Measurements from ENCODE around the gene SORBS1.

Gene SORBS1

DNA sequence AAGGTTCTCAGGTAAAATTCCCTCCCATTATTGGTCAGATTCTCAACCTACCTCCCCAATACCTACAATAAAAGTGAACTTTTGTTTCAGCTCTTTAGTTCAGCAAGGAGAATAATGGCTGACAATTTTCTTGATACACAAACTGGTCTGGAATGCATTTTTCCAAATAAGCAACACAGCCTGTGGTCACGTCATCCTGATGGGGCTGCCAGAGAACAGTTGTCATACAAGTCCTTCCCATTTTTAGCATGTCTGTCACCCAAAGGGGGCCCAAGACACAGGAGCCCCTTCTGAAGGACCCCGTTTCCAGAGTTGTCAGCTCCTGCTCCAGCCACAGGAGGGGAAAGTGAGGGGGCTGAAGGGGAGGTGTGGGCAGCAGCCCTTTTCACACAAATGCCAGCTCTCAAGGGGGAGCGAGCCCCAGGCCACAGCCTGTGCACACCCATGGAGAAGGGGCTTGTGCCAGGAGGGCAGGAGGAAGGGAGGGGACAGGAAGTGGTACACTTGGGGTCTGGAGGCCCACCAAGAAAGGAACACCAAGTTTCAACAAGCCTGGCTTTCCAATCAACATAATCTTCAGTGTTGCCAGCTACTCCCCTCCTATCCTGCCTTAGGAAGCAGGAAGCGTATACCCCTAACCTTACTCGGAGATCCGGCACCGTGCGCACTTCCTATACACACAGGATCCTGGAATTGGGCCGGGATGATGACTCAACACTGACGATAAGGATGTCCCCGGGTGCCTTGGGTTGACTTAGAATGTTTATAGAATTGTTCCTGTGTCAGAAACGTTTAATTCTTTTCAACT lies 227.0 kb downstream of the SORBS1 start:
- no peak for DNase-seq

DNA sequence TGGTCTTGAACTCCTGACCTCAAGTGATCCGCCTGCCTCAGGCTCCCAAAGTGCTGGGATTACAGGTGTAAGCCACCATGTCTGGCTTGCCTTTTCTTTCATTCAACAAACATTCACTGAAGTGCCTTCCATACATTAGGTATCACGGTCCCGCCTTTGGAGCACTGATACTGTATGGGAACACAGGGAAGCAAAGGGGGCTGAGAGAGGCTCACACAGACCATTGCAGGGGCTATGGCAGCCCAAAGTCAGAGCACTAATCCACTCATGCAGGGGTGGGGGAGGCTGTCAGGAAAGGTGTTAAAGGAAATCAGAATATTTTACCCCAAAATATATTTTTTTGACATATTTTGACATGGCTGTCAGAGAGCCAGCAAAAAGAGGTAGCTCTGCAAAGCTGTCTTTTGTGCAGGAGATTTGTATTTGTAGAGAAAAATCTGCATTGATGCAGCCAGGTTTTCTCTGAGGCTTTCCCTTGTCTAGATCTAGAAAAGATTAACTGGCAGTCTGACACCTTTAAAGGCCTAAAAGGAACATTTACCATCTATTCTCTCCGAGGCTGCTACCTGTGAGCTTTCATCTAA lies 228.4 kb downstream of the SORBS1 start:
- DNase-seq, result no peak

DNA sequence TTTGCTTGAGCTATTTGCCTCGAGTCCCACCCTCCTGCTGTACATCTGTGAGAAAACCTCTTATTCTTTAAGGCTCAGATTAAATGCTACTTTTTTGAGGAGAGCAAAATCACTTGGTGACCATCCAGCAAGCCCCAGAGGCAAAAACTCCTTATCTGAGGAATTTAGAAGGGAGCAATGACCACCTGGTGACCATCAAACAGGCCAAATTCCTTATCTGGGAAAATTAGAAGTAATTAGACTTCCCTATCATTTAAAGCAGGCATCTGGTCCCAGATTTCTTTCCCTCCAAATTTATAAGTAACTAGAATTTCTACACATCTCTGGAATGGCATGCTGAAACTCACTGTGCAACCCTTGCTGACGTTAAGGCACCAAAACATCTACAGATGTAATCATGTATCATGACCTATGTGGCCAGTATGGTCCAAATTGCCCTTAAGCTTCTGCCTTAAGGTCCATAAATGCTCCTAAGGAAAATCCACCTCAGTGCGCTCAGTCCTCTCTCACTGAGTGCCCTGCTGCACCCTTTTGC lies 229.5 kb downstream of the SORBS1 start:
- DNase-seq, result no peak

DNA sequence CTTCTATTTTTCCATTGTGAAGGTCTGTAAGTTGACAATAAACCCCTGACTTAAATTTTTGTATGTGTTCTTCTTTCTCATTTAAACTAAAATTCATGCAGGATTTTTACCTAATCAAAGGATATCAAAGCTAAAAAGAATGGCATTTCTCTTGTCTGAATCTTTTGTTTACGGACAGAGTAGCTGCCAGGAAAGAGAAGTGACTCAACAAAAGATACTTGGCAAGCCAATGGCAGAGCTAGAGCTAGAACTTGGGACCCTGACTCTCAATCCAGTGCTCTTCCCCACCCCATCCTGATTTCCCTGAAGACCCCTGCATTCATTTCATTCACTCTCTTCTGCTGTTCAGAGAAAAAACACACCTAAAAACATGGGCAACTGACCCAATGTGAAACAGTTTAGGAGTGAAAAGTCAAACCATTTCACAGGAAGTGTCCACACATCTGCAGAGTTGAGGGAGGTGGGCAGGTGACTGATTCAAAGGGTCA lies 230.2 kb downstream of the SORBS1 start:
- DNase-seq, result no peak

DNA sequence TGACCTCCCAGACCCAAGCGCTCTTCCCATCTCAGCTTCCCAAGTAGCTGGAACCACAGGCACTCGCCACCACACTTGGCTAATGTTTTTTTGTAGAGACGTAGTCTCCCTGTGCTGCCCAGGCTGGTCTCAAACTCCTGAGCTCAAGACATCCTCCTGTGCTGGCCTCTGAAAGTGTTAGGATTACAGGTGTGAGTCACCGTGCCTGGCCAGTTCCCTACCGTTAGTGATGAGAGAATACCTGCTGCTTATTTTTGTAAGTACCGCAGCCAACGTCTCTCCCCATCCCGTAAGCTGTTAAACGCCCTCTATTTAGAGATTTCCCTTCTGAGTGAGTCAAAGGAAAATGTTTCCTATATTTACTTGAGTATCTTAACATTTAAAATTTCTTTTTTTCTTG lies 231.9 kb downstream of the SORBS1 start:
- no peak for DNase-seq

DNA sequence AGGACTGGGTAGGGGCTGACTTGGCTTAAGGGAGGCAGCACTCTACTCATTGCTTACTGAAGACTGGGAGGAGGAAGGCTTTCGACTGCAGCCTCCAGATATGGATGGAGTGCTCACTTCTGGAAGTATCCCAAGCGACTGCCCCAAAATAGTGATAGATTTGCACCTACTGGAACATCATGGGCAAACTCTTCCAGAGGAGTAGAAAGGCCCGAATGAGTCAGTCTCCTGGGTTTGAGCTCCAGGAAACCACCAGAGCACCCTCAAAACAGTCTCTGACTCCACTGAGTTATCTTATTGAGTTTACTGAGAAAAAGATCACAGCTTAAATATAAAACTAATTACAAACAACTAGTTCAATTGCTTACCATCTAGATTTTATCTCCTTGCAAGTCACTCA lies 233.2 kb downstream of the SORBS1 start:
- no peak for DNase-seq

DNA sequence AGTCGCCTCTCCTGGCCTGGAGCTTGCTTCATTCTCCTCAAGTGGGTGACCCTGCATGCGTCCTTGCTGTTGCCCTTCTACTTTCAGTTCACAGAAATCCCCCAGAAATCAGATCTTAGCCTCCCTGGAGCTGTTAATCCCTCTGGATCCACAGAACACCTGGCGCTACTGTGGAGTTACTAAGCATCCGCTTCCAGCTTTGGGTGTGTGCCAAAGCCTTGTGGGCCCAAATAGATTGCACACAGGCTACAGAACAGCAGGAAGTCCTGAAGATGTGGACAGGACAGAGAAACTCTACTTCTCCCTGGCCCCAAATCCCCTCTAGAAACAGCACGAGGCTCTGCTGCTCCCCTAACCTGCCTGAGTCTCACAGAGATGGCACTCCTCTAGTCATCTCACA lies 233.8 kb downstream of the SORBS1 start:
- DNase-seq, result no peak

DNA sequence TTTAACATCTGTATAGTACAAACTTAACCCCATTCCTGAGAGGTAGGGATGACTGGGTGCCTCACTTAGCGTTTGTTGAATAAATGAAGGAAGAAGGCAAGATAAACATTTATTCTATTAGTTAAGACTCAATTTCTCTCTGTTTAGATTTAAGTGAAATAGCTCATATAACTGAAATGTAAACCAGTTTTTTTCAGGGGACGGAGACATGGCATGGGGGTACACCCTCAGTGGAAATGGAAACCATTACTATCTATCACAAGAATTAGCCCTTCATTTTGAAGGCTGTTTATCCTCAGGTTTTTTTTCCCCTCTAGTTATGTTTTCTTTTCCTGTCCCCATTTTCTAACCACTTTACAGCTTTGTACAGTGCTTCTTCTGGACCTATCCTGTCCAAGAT lies 234.8 kb downstream of the SORBS1 start:
- DNase-seq, result no peak

DNA sequence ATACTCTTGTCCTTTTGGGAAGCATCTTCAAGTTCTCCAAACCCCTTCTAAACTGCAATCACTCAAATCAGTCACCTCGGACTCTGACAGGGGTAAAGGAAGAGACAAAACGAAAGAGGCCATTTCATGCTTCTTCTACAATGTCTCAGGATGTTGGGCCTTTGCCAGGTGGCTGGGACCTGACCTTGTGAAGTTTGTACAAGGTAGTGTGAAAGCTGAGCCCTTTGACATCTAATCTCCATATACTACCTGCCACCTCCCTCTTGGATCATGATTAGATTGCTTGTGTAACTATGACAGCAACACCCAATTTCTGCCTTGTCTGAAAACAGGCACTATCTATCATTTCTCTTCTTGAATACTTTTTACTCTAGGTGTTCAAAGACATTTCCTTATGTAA lies 235.3 kb downstream of the SORBS1 start:
- DNase-seq, result no peak

DNA sequence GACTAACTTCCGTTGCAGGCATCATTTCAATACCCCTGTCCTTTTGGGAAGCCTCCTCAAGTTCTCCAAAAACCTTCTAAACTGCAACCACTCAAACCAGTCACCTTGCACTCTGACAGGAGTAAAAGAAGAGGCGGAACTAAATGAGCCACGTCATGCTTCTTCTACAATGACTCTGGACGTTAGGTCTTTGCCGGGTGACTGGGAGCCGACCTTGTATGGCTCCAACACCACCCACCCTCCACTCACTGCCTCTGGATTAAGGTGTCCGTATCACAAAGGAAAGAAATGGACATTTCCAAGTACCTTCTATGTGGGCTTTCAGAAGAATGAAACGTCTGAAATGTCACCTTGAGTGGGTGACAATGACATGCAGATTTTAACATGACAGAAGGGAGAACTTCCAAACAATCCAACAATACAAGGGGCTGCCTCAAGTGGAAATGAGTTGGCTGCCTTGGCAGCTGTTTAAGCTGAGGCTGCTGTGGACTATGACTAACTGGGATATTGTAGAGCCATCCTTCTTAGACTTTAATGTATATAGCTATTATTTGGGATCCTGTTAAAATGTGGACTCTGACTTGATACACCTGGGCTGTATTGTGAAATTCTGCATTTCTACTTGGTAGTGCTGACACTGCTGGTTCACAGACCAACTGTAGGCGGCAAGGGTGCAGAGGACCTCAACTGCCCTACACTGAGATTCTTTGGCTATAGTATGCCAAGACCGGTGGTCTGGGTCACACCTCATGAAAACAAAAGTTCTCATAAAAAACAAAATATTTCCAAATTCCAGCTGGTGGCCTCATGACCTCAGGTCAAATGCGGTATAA lies 236.5 kb downstream of the SORBS1 start:
- no peak for DNase-seq

DNA sequence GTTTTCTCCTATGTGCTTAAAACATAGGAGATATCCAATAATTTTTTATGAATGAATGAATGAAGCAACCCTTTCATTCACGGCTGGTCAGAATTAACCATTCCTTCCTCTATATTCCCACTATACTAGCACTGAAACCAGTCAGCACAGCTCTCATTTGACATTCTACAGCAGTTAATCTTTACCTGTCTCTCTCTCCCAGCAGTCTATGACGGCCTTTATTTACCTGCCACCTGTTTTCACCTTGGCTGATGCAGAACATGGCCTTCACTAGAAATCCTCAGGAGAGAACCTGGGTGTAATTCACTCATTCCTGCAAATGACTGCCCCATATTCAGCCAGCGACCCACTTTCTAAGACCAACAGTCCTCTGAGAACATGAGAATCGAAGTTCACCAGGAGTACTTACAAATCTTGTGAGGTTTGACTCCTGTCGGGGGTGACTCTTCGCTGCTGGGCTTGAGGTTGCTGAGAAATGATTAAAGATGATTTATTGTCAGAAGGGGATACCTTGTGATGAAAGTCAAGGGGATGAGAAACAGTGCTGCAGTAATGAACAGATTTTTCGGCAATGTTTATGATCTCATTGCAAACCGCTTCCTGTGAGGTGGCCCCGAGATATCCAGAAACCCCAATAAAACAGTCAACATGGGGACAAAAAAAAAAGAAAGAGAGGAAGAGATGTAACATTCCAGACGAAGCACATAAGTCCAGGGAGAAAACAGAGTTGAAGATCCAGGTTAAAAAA lies 239.4 kb downstream of the SORBS1 start:
- DNase-seq, result no peak

DNA sequence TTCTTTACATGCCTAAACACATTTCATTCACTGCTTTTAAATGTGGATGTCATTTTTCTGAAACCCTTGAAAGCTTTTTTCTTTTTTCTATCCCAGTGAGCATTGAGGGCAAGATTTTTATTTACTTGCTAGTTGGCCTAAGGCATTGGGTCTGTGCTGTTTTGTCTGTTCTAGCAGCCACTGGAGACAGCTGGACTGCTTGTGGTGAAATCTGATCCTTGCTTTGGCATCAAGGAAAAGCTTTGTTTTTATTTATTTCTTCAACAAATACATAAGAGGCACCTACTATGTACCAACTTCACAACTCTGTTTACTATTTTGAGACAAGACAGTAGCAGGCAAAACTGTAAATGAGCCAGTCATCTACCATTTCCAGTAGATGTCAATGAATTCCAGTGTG lies 241.9 kb downstream of the SORBS1 start:
- no peak for DNase-seq

DNA sequence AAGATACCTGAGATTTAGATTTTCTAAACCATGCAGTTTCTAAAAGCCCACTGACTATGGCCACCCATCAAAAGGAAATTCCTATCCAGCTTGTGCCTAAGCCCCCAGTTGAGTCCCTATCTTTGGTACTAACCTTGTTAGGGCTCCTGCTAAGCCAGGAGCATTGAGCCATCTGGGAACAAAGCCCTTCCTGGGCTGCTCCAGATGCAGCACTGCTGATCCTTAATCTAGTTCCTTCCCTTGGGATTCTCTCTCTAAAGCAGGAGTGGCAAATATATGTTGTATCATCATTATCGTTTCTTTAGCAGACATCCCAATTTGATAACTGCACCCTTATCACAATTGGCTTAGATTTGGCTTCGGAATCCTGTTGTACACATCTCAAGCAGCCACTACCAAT lies 245.7 kb downstream of the SORBS1 start:
- DNase-seq, result no peak

DNA sequence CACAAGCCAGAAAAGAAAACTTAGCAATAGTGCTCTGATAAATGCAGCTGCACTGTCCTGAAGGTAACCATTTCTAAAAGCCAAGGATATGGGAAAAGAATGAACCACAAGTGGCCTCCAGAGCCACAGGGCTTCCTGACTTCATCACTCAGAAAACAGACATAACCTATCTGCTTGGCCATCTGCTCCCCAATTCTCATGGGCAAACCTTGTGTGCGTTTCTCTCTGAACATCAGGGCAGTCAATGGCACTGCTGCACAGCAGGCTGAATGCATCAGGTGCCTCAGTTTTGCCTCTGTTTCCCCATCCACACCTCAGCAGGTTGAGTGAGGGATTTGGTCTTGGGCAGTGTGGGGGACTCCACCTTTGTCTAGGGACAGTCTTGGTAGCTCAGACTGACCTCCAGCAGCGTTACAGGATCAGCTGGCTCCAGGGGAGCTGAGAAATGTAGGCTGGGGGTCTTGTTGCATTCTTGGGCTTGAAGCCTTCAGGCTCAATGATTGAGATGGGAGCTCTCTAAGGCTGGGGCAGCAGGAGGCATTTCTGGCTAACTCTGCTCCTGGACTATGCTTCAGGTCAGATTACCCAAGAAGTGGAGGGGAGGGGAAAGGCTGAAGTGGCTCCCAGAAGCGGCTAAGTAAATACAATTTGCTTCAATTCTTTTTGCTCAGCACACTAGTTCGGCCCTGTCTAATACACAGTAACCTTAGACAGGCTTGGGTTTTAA lies 246.8 kb downstream of the SORBS1 start:
- DNase-seq, result no peak

DNA sequence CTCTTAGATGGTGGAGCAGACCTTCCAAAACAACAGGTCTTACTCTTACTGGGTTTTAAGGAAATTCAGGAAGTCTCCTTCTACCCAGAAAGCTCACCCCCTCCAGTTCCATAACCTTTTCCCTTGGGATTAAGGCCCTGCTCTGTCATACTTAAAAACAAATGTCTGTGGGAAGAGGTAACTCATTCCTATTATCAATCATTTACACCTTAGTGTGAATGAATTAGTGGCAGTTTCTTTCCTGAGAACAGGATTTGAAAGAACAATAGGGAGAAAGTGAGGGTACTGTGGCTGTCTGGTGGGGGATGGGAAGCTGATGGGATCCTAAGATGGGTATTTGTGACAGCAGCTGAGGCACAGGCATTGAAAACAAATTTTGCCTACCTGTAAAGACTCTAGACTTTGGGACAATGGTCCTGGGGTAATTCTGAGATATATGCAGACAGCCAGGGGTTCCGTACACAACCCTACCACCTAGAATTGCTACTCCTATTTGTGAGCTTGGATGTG lies 248.1 kb downstream of the SORBS1 start:
- DNase-seq, result no peak

DNA sequence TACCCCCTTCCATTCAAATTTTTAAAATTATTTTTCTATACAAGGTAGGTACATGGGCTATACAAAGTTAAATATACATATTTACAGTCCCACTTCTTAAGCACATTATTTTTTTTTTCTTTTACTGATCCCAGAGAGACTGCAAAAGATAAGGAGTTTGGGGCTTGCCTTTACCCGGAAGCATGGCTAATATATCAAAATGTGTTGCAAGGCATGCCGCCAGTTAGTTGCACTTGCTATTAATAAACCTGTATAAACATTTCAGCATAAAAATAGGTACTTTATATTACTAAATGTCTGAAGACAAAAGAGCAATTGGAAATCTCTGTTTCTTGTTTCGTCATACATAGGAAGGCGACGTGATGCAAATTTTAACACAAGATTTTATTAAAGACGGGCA lies 248.9 kb downstream of the SORBS1 start:
- DNase-seq, result no peak

DNA sequence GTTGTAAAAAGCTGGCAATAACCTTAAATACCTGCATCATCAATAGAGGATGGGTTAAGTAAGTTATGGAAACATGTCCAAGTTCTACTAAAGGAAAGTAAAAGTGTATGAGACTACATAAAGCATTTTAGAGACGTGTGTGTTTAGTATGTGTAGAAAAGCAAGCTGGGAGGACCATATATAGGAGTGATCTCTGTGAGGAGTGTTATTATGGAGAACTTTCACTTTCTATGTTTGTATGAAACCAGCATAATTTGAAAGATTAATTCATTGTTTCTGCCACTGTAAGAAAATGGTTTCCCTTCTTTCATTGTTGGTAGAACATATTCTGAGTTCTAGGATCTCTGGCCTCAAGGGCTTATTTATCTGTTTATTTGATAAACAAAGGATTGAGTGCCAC lies 251.2 kb downstream of the SORBS1 start:
- DNase-seq, result no peak

DNA sequence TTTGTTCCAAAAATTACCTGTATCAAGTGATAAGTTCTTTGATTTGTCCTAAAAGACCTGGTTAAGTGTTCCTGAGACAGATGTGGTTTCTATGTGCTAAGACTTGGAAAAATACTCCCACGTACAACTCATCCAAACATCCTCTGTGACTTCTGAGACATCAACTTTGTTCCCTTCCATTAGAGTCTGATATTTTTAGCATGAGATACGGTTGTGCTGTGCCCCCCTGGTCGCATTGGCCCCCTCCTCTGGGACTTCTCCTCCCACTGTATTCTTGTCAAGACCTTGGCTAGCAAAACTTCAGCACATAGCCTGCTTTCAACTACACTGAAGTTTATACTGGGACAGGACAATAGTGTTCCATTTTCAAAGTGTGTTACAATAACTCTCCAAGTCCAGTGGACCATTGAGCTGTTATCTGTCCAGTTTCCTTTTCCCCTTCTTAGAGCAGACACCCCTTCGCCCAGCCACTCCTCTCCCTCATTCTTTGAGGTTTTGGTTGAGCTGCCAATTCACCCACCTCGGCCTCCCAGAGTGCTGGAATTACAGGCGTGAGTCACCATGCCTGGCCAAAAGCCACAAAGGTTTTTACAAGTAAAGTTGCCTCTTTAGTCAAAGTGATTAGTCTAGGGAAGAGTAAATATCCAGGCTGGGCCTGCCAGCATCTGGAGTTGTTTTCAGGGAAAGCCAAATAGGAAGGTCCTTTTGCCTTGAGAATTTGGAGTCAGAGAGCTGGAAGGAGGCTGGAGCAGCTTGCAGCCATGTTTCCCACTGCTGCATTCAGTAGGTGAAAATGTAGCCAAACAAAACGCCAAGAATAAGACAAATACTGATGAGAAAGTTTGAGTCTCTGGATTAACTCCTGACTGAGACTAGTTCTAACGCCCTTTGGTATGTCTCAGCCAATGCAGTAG lies 252.5 kb downstream of the SORBS1 start:
- no peak for DNase-seq

DNA sequence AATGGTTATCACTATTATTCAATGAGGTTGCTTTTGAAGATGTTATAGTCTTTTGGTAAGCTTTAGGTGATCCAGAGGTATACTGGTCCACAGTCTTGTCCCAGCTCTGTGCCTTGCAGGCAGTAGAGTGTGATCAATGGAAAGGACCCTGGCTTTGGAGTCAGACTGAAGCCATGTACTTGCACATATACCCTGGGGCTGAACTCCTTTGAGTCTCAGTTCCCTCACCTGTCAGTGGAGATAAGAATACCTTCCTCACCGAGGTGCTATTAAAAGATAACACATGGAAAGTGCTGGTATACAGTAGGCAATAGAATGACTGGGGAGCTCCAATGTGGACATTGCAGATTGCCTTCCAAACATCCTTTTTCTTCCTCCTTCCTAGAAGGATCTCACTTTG lies 254.3 kb downstream of the SORBS1 start:
- DNase-seq, result no peak

DNA sequence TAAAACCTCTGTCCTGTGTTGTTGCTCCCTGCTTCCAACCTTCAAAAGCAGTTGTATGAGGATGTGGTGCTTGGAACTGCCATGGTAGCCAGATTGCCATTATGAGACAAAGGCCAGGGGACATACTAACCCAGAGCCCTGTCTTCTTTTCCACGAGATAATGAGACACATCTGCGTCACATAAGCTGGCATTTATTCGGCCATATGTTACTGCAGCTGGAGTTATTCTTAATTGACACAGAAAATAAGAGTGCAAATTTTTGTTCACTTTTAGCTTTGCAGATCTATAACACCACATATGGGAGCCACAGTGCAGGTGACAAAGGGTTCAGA lies 254.9 kb downstream of the SORBS1 start:
- DNase-seq, result no peak

Data from CD4-positive, alpha-beta T cell treated with Interferon alpha-2 for 1 hour (primary cell).